H9 (cell line): ENCODE results near the gene BICD2. TPM values are rescaled to one million over a fixed set of nuclear protein-coding genes. Genes with fewer than 3 reads are reported as not detected.

ENCODE experiments used
- DNase-seq: peaks from one replicate; pipeline ENCODE4 v3.0.0-alpha.2; 2017
- H2AFZ ChIP-seq: one replicate; pipeline ENCODE4 v1.6.1; 2013; ENCODE audit warnings: mild to moderate bottlenecking, low read length, control low read depth, moderate library complexity
- H2AK5ac ChIP-seq: 2 replicates; pipeline ENCODE4 v1.6.1; 2013; ENCODE audit warnings: low read length, control low read depth, mixed read lengths; ENCODE audit not compliant: insufficient read length
- H2BK120ac ChIP-seq: one replicate; pipeline ENCODE4 v1.6.1; 2013; ENCODE audit warnings: low read depth, mild to moderate bottlenecking, low read length, control low read depth, inconsistent platforms; ENCODE audit not compliant: poor library complexity, severe bottlenecking
- H2BK12ac ChIP-seq: 2 replicates; pipeline ENCODE4 v1.6.1; 2013; ENCODE audit warnings: low read length, control low read depth, mixed read lengths, low read depth; ENCODE audit not compliant: insufficient read length
- H2BK15ac ChIP-seq: 2 replicates; pipeline ENCODE4 v1.6.1; 2013; ENCODE audit warnings: low read depth, low read length, control low read depth
- H2BK20ac ChIP-seq: one replicate; pipeline ENCODE4 v1.6.1; 2013; ENCODE audit warnings: low read depth, mild to moderate bottlenecking, low read length, control low read depth, inconsistent platforms; ENCODE audit not compliant: poor library complexity, severe bottlenecking
- H2BK5ac ChIP-seq: 2 replicates; pipeline ENCODE4 v1.6.1; 2013; ENCODE audit warnings: low read length, control low read depth, mixed read lengths; ENCODE audit not compliant: insufficient read length
- H3K14ac ChIP-seq: 2 replicates; pipeline ENCODE4 v1.6.1; 2013; ENCODE audit warnings: low read length, control low read depth; ENCODE audit not compliant: insufficient read depth
- H3K18ac ChIP-seq: 2 replicates; pipeline ENCODE4 v1.6.1; 2013; ENCODE audit warnings: low read depth, mild to moderate bottlenecking, mixed read lengths, low read length, control low read depth; ENCODE audit not compliant: insufficient read length
- H3K23ac ChIP-seq: 2 replicates; pipeline ENCODE4 v1.6.1; 2013; ENCODE audit warnings: low read length, control low read depth, mixed read lengths, low read depth; ENCODE audit not compliant: insufficient read length
- H3K23me2 ChIP-seq: 2 replicates; pipeline ENCODE4 v1.6.1; 2013; ENCODE audit warnings: low read depth, mild to moderate bottlenecking, mixed read lengths, low read length, control low read depth; ENCODE audit not compliant: insufficient read length, poor library complexity, severe bottlenecking
- H3K27ac ChIP-seq: 2 replicates; pipeline ENCODE4 v1.5.1; 2013; ENCODE audit warnings: low read length, control low read depth, mixed read lengths, low read depth; ENCODE audit not compliant: insufficient read length
- H3K27me3 ChIP-seq: 2 replicates; pipeline ENCODE4 v1.6.1; 2013; ENCODE audit warnings: low read length, control low read depth, inconsistent platforms; ENCODE audit not compliant: insufficient read depth
- H3K4ac ChIP-seq: 2 replicates; pipeline ENCODE4 v1.6.1; 2013; ENCODE audit warnings: low read depth, mild to moderate bottlenecking, control low read depth, inconsistent platforms, low read length, moderate library complexity
- H3K4me1 ChIP-seq: 2 replicates; pipeline ENCODE4 v1.6.1; 2013; ENCODE audit warnings: low read length, control low read depth, inconsistent platforms; ENCODE audit not compliant: insufficient read depth
- H3K4me2 ChIP-seq: 2 replicates; pipeline ENCODE4 v1.6.1; 2013; ENCODE audit warnings: low read length, control low read depth, mixed read lengths; ENCODE audit not compliant: insufficient read length, insufficient read depth
- H3K56ac ChIP-seq: 2 replicates; pipeline ENCODE4 v1.6.1; 2013; ENCODE audit warnings: low read depth, mild to moderate bottlenecking, mixed read lengths, low read length, control low read depth; ENCODE audit not compliant: insufficient read length
- H3K79me1 ChIP-seq: 2 replicates; pipeline ENCODE4 v1.6.1; 2013; ENCODE audit warnings: low read depth, mild to moderate bottlenecking, moderate library complexity, low read length, control low read depth, inconsistent platforms; ENCODE audit not compliant: insufficient read depth, poor library complexity, severe bottlenecking
- H3K79me2 ChIP-seq: 2 replicates; pipeline ENCODE4 v1.6.1; 2013; ENCODE audit warnings: low read length, control low read depth, inconsistent platforms; ENCODE audit not compliant: insufficient read depth
- H3K9ac ChIP-seq: 2 replicates; pipeline ENCODE4 v1.6.1; 2013; ENCODE audit warnings: low read length, control low read depth, mixed read lengths; ENCODE audit not compliant: insufficient read length; ENCODE audit errors: extremely low read depth
- H3K9me3 ChIP-seq: one replicate; pipeline ENCODE4 v1.6.1; 2013; ENCODE audit warnings: low read depth, low read length, inconsistent platforms; ENCODE audit not compliant: control insufficient read depth
- H3T11ph ChIP-seq: one replicate; pipeline ENCODE4 v1.6.1; 2013; ENCODE audit warnings: mild to moderate bottlenecking, low read length, control low read depth, inconsistent platforms
- H4K20me1 ChIP-seq: one replicate; pipeline ENCODE4 v1.6.1; 2013; ENCODE audit not compliant: control insufficient read depth, insufficient read length, insufficient read depth
- H4K5ac ChIP-seq: 2 replicates; pipeline ENCODE4 v1.6.1; 2013; ENCODE audit warnings: low read depth, mild to moderate bottlenecking, mixed read lengths, low read length, control low read depth; ENCODE audit not compliant: insufficient read length
- H4K8ac ChIP-seq: replicated peaks from 2 replicates; pipeline ENCODE4 v1.6.1; 2013; ENCODE audit warnings: low read length, control low read depth, mixed read lengths, low read depth; ENCODE audit not compliant: insufficient read length
- H4K91ac ChIP-seq: 2 replicates; pipeline ENCODE4 v1.6.1; 2013; ENCODE audit warnings: low read depth, mild to moderate bottlenecking, moderate library complexity, mixed read lengths, low read length, control low read depth; ENCODE audit not compliant: insufficient read length
- H3K27ac Mint-ChIP-seq, 3 experiments: 2 replicates in 2 of 3; 3 replicates in 1 of 3; pipeline ENCODE4 v1.8.0; 2020 to 2021; ENCODE audit warnings: mixed read lengths in 3 of 3, mild to moderate bottlenecking in 1 of 3, moderate library complexity in 1 of 3
- H3K27me3 Mint-ChIP-seq: 2 replicates; pipeline ENCODE4 v1.8.0; 2021; ENCODE audit warnings: low read depth, mild to moderate bottlenecking, moderate library complexity, mixed read lengths
- H3K36me3 Mint-ChIP-seq, 3 experiments: 2 replicates in 2 of 3; 3 replicates in 1 of 3; pipeline ENCODE4 v1.8.0; 2020 to 2021; ENCODE audit warnings: low read depth in 3 of 3, mixed read lengths in 3 of 3; ENCODE audit not compliant: insufficient read depth in 1 of 3
- H3K4me1 Mint-ChIP-seq, 2 experiments: 2 replicates each; pipeline ENCODE4 v1.8.0; 2020; ENCODE audit warnings: mixed read lengths in 2 of 2
- H3K4me3 Mint-ChIP-seq, 2 experiments: 2 replicates in 1 of 2; 3 replicates in 1 of 2; pipeline ENCODE4 v1.8.0; 2020 to 2021; ENCODE audit warnings: mild to moderate bottlenecking in 2 of 2, mixed read lengths in 2 of 2, moderate library complexity in 1 of 2
- H3K9me3 Mint-ChIP-seq, 2 experiments: 2 replicates in 1 of 2; 3 replicates in 1 of 2; pipeline ENCODE4 v1.8.0; 2020; ENCODE audit warnings: mild to moderate bottlenecking in 2 of 2, mixed read lengths in 2 of 2, moderate library complexity in 1 of 2
- WGBS: extraction: QIAGEN DNeasy Blood & Tissue Kit; methylation state at CpG from one replicate; pipeline ENCODE4 v1.1.7; 2013; ENCODE audit warnings: missing lambda C conversion rate, low lambda C conversion rate, mixed read lengths; ENCODE audit not compliant: insufficient read length; ENCODE audit errors: extremely low coverage; 5-methylcytosine and 5-hydroxymethylcytosine counted together
- total RNA-seq: library from RNA; stranded (reverse); gene quantifications from 2 replicates; pipeline ENCODE4 v1.2.1, GENCODE V29; 2021
- TF ChIP-seq, protein P1 (sequence below): fragments of 200-600 bp; sonication (generic); conservative IDR thresholded peaks from 3 replicates; pipeline ENCODE4 v1.8.0; 2021; ENCODE audit warnings: antibody characterized with exemption, mild to moderate bottlenecking

Gene BICD2
- total RNA-seq, 1 experiment from 2014 or later = 22.3 TPM

DNA sequence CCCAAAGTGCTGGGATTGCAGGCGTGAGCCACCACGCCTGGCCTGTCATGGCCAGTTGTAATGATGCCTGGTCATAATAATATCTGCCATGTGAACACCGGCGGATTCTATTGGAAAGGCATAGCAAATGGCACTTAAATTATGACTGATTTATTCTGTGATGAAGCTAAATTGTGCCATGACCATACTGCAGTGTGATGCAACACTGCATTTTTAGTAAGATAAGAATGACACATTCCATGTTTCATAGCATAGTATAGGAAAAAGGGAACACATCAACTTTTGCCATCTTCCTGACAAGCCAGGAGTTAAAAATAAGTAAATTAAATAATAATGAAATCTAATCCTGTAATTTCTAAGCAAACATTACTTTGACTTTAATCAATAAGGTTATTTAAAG is 30.4 kb upstream of the BICD2 start:
- Histone ChIP-seq H3T11ph (no peak overlapping the region), H3K4me1 (no peaks in the 10 kb centered on the region), H3K79me2 (no peaks in the 10 kb centered on the region), H3K9ac (no peak overlapping the region), H2BK15ac (no peak overlapping the region), H2AK5ac (no peak overlapping the region), H3K14ac (no peak overlapping the region), H3K9me3 (no peaks in the 10 kb centered on the region), H3K4ac (no peak overlapping the region), H4K5ac (no peak overlapping the region), H2BK120ac (no peak overlapping the region), H4K91ac (no peak overlapping the region), H3K23me2 (no peaks in the 10 kb centered on the region), H3K27me3 (no peaks in the 10 kb centered on the region), H3K79me1 (no peaks in the 10 kb centered on the region), H3K56ac (no peak overlapping the region), H2AFZ (no peak overlapping the region), H4K8ac (no peak overlapping the region), H3K27ac (no peak overlapping the region), H3K23ac (no peak overlapping the region), H3K4me2 (no peak overlapping the region), H3K18ac (no peak overlapping the region), H2BK12ac (no peak overlapping the region), H4K20me1 (no peaks in the 10 kb centered on the region), H2BK20ac (no peak overlapping the region), H2BK5ac (no peak overlapping the region)
- H3K9me3 Mint-ChIP-seq = no peaks in the 10 kb centered on the region
- no peak overlapping the region for H3K4me3 Mint-ChIP-seq
- H3K36me3 Mint-ChIP-seq = no peaks in the 10 kb centered on the region
- TF ChIP-seq, protein P1, sequence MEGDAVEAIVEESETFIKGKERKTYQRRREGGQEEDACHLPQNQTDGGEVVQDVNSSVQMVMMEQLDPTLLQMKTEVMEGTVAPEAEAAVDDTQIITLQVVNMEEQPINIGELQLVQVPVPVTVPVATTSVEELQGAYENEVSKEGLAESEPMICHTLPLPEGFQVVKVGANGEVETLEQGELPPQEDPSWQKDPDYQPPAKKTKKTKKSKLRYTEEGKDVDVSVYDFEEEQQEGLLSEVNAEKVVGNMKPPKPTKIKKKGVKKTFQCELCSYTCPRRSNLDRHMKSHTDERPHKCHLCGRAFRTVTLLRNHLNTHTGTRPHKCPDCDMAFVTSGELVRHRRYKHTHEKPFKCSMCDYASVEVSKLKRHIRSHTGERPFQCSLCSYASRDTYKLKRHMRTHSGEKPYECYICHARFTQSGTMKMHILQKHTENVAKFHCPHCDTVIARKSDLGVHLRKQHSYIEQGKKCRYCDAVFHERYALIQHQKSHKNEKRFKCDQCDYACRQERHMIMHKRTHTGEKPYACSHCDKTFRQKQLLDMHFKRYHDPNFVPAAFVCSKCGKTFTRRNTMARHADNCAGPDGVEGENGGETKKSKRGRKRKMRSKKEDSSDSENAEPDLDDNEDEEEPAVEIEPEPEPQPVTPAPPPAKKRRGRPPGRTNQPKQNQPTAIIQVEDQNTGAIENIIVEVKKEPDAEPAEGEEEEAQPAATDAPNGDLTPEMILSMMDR = no peak
- H3K27me3 Mint-ChIP-seq = peaks cover 30% of the 10 kb centered on the region
- no peak overlapping the region for H3K27ac Mint-ChIP-seq
- peaks cover 8 to 14% of the 10 kb centered on the region in 2 experiments; a peak in 3 of 4 replicates for H3K4me1 Mint-ChIP-seq
- DNase-seq = no peak
- no CpG with 5 or more reads among the region's 4 CpGs for WGBS
